Embryonic facial prominence (tissue), 1 donor: Measurements from ENCODE around the gene TACR1.

ENCODE experiments used
- DNase-seq: peaks from one replicate; pipeline ENCODE4 v3.0.0-alpha.2; 2016; ENCODE audit errors: extremely low spot score

Gene TACR1

GRCh38 chr2:75053484-75054112 is 145.7 kb downstream of the TACR1 start:
- no peak for DNase-seq

GRCh38 chr2:75047992-75048625 is 151.2 kb downstream of the TACR1 start:
- DNase-seq = no peak

- DNase-seq = no peak
These were observed 151.9 kb downstream of the TACR1 start for GRCh38 chr2:75047189-75047991.

- no peak for DNase-seq
These were observed 153.7 kb downstream of the TACR1 start for GRCh38 chr2:75045526-75046050.

GRCh38 chr2:75044291-75044690 is 155.0 kb downstream of the TACR1 start:
- DNase-seq = no peak

- DNase-seq = no peak
These were observed 156.5 kb downstream of the TACR1 start for GRCh38 chr2:75042823-75043222.

- no peak for DNase-seq
These were observed 157.4 kb downstream of the TACR1 start for GRCh38 chr2:75041731-75042600.

- no peak for DNase-seq
These were observed 158.1 kb downstream of the TACR1 start for GRCh38 chr2:75041226-75041625.

GRCh38 chr2:75035444-75036353 is 163.6 kb downstream of the TACR1 start:
- no peak for DNase-seq

- DNase-seq = no peak
These were observed 165.8 kb downstream of the TACR1 start for GRCh38 chr2:75033516-75033915.

- no peak for DNase-seq
These were observed 167.2 kb downstream of the TACR1 start for GRCh38 chr2:75031906-75032803.

- DNase-seq = no peak
These were observed 168.1 kb downstream of the TACR1 start for GRCh38 chr2:75031171-75031570.

- DNase-seq = no peak
These were observed 168.9 kb downstream of the TACR1 start for GRCh38 chr2:75030218-75031009.

GRCh38 chr2:75027886-75028285 is 171.4 kb downstream of the TACR1 start:
- no peak for DNase-seq

- no peak for DNase-seq
These were observed 173.5 kb downstream of the TACR1 start for GRCh38 chr2:75025633-75026380.

- DNase-seq = no peak
These were observed 174.1 kb downstream of the TACR1 start for GRCh38 chr2:75025216-75025615.

- no peak for DNase-seq
These were observed 175.5 kb downstream of the TACR1 start for GRCh38 chr2:75023666-75024455.
